A673 (cell line): ENCODE measurements around the gene ITPR2. TPM values are rescaled to one million over a fixed set of nuclear protein-coding genes. Genes with fewer than 3 reads are reported as not detected.

Source experiments
- BruUV-seq: library from RNA; stranded (reverse); fragments of 400-500 nt; replicated peaks from 2 replicates; lab custom pipeline; 2021; lab: Mats Ljungman, UMichigan
- CTCF ChIA-PET: fragments of 300-600 bp; sonication (Branson Sonifier 250); formaldehyde crosslinking; loops from one replicate; lab custom pipeline; 2022; ENCODE audit warnings: antibody characterized with exemption; lab: Charles Lee
- POLR2A ChIA-PET: fragments of 300-600 bp; sonication (Branson Sonifier 250); formaldehyde crosslinking; loops from one replicate; lab custom pipeline; 2022; ENCODE audit warnings: antibody characterized with exemption; ENCODE audit not compliant: low non-redundant PET; lab: Charles Lee
- DNase-seq: peaks from one replicate; pipeline ENCODE4 v3.0.0-alpha.2; 2015; ENCODE audit warnings: low spot score
- H3K27ac ChIP-seq: fragments of 200-600 bp; sonication (generic); 2 replicates; pipeline ENCODE4 v1.5.1; 2016; ENCODE audit warnings: mixed run types, low read depth, mild to moderate bottlenecking, mixed read lengths, antibody characterized with exemption, low read length; ENCODE audit not compliant: poor library complexity, severe bottlenecking
- H3K27me3 ChIP-seq: fragments of 200-600 bp; sonication (generic); replicated peaks from 2 replicates; pipeline ENCODE4 v1.6.1; 2017; ENCODE audit warnings: mixed run types, low read depth, mild to moderate bottlenecking, mixed read lengths, antibody characterized with exemption, low read length; ENCODE audit not compliant: insufficient read depth, poor library complexity
- H3K36me3 ChIP-seq: fragments of 200-600 bp; sonication (generic); 2 replicates; pipeline ENCODE4 v1.6.1; 2016; ENCODE audit warnings: mixed run types, mild to moderate bottlenecking, mixed read lengths, antibody characterized with exemption, low read length; ENCODE audit not compliant: insufficient read depth, poor library complexity, severe bottlenecking
- H3K4me1 ChIP-seq: fragments of 200-600 bp; sonication (generic); 2 replicates; pipeline ENCODE4 v1.6.1; 2017; ENCODE audit warnings: mixed run types, mild to moderate bottlenecking, mixed read lengths, antibody characterized with exemption, low read length; ENCODE audit not compliant: insufficient read depth, poor library complexity, severe bottlenecking
- H3K4me3 ChIP-seq: fragments of 200-600 bp; sonication (generic); 2 replicates; pipeline ENCODE4 v1.5.1; 2016; ENCODE audit warnings: low read depth, mixed run types, mild to moderate bottlenecking, mixed read lengths, low read length; ENCODE audit not compliant: poor library complexity, severe bottlenecking
- H3K9me3 ChIP-seq: fragments of 200-600 bp; sonication (generic); 2 replicates; pipeline ENCODE4 v1.6.1; 2016; ENCODE audit warnings: mixed run types, low read depth, mild to moderate bottlenecking, mixed read lengths, antibody characterized with exemption, low read length; ENCODE audit not compliant: poor library complexity, severe bottlenecking
- EZH2 ChIP-seq: fragments of 200-600 bp; sonication (generic); IDR thresholded peaks from 2 replicates; pipeline ENCODE4 v1.6.1; 2017; ENCODE audit warnings: borderline replicate concordance, low read depth, mild to moderate bottlenecking, mixed read lengths, antibody characterized with exemption, low read length; ENCODE audit not compliant: poor library complexity, severe bottlenecking
- intact Hi-C: fragments of 100-400 bp; cut with micrococcal nuclease; formaldehyde crosslinking; loops from one replicate; pipeline ENCODE4 v1.10.0; 2022; ENCODE audit not compliant: unreplicated experiment
- total RNA-seq: library from RNA; stranded (reverse); gene quantifications from 2 replicates; pipeline ENCODE4 v1.2.3, GENCODE V29; 2021
- TF ChIP-seq, protein P1 (sequence below): fragments of 300-800, 200-600 bp; sonication (generic); conservative IDR thresholded peaks from 2 replicates; pipeline ENCODE4 v1.5.1; 2017; ENCODE audit warnings: low read depth, mild to moderate bottlenecking, antibody characterized with exemption, low read length, moderate library complexity, mixed read lengths

The ITPR2 gene
- total RNA-seq, 1 experiment from 2014 or later: 22.6 TPM

DNA sequence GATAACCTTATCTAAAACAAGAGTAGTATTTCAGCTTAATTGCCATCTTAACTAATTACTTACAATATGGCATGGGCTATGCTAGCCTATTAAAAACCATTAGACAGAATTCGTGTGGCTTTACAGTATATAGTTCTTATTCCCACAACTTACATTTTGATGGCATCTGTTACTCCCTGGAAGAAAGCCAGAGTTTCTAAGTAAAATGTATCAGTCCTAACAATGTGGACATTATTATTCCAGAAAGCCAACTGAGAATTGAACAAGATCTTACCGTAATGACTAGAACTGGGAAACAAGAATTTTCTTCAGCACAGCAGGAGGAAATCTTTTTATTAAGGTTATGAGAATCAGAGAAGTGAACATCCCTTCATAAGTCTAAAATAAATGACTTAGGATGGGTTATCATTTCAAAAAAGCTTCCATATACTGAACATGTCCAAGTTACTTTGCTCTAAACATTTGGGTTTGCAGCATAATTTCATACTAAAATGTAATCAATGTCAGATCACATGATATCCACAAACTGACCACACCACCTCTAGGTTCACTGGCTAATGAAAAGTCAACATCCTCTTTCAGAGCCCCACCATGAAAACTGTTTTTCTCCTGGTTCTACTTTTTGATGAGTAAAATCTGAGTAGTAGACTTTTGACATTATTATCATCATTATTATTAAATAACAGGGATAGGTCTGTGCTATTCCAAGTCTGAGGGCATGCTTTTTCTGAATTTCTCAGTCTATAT is 457.9 kb downstream of the ITPR2 start:
- H3K36me3 ChIP-seq: no peaks in the 10 kb centered on the region
- DNase-seq: no peak
- intact Hi-C loops: no loop called here
- H3K9me3 ChIP-seq: no peaks in the 10 kb centered on the region
- H3K27me3 ChIP-seq: no peaks in the 10 kb centered on the region
- POLR2A ChIA-PET: no interaction called here
- no peak overlapping the region for H3K4me3 ChIP-seq
- no peak for TF ChIP-seq EZH2
- TF ChIP-seq, protein P1, sequence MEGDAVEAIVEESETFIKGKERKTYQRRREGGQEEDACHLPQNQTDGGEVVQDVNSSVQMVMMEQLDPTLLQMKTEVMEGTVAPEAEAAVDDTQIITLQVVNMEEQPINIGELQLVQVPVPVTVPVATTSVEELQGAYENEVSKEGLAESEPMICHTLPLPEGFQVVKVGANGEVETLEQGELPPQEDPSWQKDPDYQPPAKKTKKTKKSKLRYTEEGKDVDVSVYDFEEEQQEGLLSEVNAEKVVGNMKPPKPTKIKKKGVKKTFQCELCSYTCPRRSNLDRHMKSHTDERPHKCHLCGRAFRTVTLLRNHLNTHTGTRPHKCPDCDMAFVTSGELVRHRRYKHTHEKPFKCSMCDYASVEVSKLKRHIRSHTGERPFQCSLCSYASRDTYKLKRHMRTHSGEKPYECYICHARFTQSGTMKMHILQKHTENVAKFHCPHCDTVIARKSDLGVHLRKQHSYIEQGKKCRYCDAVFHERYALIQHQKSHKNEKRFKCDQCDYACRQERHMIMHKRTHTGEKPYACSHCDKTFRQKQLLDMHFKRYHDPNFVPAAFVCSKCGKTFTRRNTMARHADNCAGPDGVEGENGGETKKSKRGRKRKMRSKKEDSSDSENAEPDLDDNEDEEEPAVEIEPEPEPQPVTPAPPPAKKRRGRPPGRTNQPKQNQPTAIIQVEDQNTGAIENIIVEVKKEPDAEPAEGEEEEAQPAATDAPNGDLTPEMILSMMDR: no peak
- no TSS peak for BruUV-seq
- H3K4me1 ChIP-seq: no peaks in the 10 kb centered on the region
- CTCF ChIA-PET: no interaction called here
- H3K27ac ChIP-seq: no peak overlapping the region

DNA sequence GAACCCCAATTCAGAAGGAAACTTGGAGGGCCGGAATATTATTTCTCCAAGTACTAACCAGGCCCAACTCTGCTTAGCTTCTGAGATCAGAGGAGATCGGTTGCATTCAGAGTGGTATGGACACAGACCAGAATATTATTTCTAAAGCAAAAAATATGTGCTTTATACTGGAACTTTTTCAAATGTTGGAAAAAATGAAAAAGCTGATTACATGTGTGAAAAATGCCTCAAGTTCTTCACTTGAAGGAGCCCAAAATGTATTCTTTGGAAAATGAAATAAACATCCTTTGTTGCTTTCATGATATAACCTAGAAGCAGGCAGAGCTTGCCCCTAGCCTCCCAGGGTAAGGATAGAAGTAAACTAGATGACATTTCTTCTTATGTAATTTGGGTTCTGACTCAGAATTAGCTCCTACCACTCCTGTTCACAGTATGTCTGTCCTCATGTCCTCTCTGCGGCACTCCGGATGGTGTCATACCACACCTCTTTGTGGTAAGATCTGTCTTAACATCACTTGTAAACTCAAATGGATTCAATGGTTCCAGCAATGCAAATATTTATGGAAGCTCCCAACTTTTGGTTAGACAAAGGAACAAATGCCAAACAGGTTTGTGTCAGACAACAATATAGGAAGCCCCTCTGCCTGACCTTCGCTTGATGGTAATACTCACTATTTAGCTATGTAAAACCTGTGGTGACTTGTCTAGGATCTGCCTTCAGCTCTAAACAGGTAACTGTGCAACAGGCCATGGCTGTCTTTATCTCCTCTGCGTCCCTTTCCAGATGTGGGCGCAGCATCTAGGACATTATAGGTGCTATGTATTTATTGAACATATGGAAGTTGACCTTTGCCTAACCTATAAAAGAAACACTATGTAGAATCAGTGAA is 459.1 kb downstream of the ITPR2 start:
- Histone ChIP-seq H3K27me3 (no peaks in the 10 kb centered on the region), H3K27ac (no peak overlapping the region), H3K4me3 (no peak overlapping the region), H3K36me3 (no peaks in the 10 kb centered on the region), H3K9me3 (no peaks in the 10 kb centered on the region), H3K4me1 (no peaks in the 10 kb centered on the region)
- POLR2A ChIA-PET: no interaction called here
- no peak for TF ChIP-seq EZH2
- TF ChIP-seq, protein P1: no peak
- CTCF ChIA-PET: no interaction called here
- no peak for DNase-seq
- no TSS peak for BruUV-seq
- intact Hi-C loops: no loop called here

DNA sequence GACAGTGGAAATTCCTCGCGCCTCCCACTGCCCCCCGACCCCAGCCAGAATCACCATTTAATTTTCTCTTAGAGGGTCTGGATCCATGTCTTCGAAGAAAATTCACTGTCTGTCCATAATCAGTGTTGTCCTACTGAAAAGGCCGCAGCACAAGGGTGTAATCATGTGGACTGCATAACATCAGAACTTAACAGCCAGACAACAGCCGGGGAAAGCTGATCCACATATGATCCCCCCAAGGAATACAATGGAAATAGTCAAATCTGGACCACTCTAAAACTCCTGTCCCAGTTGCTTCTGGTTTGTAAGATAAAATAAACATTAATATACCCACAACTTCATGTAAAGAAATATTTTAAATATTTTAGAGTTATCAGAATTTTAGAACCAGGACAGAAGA is 460.1 kb downstream of the ITPR2 start:
- CTCF ChIA-PET: no interaction called here
- no peak for DNase-seq
- no peaks in the 10 kb centered on the region for H3K4me1 ChIP-seq
- no peaks in the 10 kb centered on the region for H3K9me3 ChIP-seq
- no peak for TF ChIP-seq EZH2
- TF ChIP-seq, protein P1: no peak
- H3K36me3 ChIP-seq: no peaks in the 10 kb centered on the region
- intact Hi-C loops: no loop called here
- BruUV-seq: no TSS peak
- H3K4me3 ChIP-seq: no peak overlapping the region
- no peaks in the 10 kb centered on the region for H3K27me3 ChIP-seq
- no peak overlapping the region for H3K27ac ChIP-seq
- POLR2A ChIA-PET: interaction anchor here (0.5 kb wide), 1 partner anchor 21 kb away, joined by 4 read pairs; no protein-coding TSS in a partner anchor
